ENCODE results near the gene MTG2.

MTG2 gene

DNA sequence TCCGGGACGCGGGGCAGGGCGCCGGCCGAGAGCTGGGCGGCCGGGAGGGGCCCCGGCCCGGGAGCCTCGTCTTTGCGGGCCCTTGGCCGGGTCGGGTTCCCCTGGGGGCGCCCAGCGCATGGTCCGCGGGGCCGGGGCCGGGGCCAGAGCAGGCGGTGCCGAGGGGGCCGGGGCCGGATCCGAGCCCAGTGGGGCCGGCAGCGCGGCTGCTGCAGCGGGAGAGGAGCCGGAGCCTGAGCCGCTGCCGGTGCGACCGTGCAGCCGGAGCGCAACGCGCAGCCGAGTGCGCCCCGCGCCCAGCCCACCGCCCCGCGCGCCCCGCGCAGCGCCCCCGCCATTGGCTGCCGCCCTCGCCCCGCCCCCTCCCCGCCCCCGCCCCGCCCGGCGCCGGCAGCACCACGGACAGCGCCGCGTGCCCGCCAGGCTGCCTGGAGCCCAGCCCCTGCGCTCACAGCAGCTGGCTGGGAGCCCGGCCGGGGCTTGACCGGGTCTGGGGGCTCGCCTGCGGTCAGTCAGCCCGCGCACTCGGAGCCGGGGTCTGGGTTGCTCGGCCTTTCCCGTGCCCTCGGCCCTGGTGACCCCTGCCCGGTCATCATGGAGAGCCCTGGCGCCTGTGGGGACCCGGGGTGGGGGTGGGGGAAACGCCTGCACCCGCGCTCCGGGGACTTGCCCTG lies 37.3 kb downstream of the MTG2 start, which contains the start of gene HRH3:
Gene HRH3 (minus strand): TSS at position 287 of the 674 bp plus-strand sequence. CDS start 308 bp downstream, outside the sequence.
- DNase-seq (ENCODE audit: low read depth): peak; percentile 47

DNA sequence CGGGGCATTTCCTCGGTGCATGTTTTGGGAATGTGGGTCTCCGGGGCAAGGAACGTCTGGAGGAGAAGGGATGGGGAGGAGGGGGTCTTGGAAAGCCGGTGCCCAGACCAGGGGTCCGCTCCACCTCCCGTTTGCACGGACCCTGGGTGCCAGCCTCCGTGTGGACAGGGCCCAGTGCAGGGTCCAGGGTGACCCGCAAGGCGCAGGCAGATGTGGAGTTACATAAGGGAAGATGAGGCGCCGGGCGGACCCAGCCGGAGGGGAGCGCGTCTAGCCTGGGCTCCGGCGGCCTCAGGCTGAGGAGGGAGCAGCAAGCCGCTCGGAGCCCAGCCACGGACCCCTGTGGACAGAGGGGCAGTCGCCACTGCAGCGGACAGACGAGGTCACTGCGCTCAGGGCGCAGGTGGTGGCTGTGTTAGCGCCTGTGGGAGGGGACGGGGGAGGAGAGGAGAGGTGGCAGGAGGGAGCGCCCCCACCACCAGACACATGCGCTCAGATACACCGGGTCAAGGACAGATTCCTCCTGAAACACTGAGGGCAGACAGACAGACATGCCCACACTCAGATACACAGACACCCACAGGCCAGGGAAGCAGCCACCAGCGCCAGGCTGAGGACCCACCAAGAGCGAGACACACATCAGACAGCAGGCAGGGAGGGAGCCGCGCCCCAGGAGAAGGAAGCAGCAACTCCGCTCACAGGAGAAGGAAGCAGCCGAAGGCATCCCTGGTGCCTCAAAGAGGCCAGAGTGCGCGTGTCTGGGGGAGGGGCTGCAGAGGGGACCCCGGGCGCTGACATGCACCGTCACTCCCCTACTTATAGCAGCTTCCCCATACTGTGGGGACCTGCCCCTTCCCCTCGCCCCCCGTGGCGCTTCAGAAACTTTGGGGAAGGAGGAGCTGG lies 38.1 kb downstream of the MTG2 start:
- no peak for DNase-seq (ENCODE audit: low read depth)

DNA sequence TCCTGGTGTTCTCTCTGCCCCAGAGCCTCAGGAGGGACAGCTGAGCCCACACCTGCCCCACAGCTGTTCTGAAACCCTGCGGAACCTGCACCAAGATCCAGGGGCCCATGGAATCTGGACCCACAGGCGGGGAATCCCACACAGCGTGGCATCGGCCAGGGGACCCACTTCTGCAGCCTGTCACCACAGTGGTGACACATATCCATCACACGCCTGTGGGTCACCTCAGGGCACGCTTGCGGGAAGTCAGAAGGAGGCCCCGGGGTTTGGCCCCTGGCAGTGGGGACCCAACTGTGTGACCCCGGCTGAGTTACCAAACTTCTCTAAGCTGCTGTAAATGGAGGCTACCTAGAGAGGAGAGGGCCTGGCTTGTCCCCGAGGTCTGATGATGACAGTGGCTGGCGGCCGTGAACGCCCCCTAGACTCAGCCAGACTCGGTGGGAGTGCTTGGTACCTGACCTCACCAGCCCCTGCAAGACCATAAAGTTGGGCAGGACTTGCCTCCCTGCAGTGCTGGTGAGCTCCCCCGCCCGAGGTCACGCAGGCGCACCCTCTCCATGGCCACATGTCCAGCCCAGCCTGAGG lies 39.5 kb downstream of the MTG2 start:
- no peak for DNase-seq (ENCODE audit: low read depth)

GRCh38 chr20:62222972-62223371 lies 40.1 kb downstream of the MTG2 start:
- no peak for DNase-seq (ENCODE audit: low read depth)

GRCh38 chr20:62223571-62223970 lies 40.7 kb downstream of the MTG2 start:
- DNase-seq (ENCODE audit: low read depth): no peak

GRCh38 chr20:62224113-62224855 lies 41.5 kb downstream of the MTG2 start:
- no peak for DNase-seq (ENCODE audit: low read depth)

- DNase-seq (ENCODE audit: low read depth): no peak
Observed at GRCh38 chr20:62225026-62225425, 42.2 kb downstream of the MTG2 start.

- DNase-seq (ENCODE audit: low read depth): no peak
Observed at GRCh38 chr20:62225820-62226635, 43.2 kb downstream of the MTG2 start.

DNA sequence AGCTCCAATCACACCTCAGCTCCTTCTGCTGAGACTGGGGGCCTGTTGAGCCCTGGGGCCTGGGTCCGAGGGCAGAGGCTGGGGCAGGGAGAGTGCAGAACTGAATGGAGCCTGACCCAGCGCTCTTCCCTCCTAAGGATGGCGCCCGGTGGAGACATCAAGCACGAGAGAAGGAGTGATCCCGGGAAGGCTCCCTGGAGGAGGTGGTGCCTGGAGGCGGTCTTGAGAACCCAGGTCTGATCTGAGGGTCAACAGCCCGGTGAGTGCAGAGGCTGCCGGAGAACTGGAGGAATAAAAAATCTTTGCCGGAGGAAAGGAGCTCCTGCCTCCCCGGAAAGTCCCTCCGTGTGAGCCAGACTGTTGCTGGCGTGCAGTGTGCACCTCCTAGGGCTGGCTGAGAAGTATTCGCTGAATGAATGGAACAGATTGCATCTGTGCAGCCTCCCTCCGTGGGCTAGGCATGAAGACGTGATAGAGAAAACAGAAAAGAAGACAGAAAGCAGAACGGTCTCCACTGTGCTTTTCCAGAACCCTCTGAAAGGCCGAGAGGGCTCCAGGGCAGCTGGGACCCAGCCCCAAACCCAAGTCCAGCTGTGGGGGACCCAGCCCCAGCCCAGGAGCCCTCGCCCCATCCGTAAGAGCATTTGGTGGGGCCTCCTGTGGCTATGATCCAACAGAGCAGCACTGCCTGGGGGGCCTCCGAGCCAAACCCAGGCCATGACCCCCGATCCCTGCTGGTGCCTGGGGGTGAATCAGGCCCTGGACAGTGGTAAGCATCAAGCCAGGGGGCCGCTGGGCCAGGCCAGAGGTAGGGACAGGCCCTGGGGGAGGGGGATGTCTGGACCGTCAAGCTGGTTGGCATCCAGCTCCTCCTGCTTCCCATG lies 44.1 kb downstream of the MTG2 start:
- no peak for DNase-seq (ENCODE audit: low read depth)

- no peak for DNase-seq (ENCODE audit: low read depth)
Observed at GRCh38 chr20:62227591-62227976, 44.8 kb downstream of the MTG2 start.

- no peak for DNase-seq (ENCODE audit: low read depth)
Observed at GRCh38 chr20:62227977-62228958, 45.4 kb downstream of the MTG2 start.

DNA sequence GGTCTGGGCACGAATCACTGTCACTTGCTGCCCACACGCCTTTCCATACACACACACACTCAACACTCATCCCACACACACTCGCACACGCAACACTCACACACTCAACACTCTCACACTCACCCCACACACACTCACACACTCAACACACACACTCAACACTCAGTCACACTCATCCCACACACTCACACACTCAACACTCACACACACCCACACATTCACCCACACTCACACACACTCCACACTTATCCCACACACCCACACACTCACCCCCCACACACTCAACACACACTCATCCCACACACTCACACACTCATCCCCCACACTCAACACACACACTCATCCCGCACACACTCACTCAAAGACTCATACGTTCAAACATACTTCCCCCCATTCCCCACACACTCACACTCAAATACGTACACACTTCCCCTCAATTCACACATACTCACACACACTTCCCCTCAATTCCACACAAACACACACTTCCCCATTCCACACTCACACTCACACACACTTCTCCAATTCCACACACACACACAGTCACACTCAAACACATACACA lies 46.2 kb downstream of the MTG2 start:
- DNase-seq (ENCODE audit: low read depth): no peak

DNA sequence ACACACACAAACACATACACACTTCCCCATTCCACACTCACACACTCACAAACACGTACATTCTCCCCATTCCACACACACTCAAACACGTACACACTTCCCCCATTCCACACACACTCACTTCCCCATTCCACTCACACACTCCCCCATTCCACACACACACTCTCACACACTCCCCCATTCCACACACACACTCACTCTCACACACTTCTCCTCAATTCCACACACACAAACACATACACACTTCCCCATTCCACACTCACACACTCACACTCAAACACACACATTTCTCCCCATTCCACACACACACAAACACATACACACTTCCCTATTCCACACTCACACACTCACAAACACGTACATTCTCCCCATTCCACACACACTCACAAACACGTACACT lies 46.8 kb downstream of the MTG2 start:
- no peak for DNase-seq (ENCODE audit: low read depth)

DNA sequence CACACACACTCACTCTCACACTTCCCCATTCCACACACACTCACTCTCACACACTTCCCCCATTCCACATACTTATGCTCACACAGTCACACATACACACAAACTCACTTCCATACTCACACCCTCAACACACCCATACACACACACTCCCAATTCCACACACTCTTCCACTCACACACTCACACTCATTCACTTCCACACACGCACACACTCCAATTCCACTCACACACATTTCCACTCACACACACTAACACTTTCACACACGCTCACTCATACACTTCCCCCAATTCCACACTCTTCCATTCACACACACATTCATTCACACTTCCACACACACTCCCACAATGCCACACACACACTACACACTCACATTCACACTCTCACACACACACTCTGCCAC lies 47.4 kb downstream of the MTG2 start:
- DNase-seq (ENCODE audit: low read depth): no peak

GRCh38 chr20:62230696-62231095 lies 47.9 kb downstream of the MTG2 start:
- DNase-seq (ENCODE audit: low read depth): no peak

GRCh38 chr20:62231292-62231691 lies 48.5 kb downstream of the MTG2 start:
- no peak for DNase-seq (ENCODE audit: low read depth)

- DNase-seq (ENCODE audit: low read depth): no peak
Observed at GRCh38 chr20:62232194-62232593, 49.4 kb downstream of the MTG2 start.

DNA sequence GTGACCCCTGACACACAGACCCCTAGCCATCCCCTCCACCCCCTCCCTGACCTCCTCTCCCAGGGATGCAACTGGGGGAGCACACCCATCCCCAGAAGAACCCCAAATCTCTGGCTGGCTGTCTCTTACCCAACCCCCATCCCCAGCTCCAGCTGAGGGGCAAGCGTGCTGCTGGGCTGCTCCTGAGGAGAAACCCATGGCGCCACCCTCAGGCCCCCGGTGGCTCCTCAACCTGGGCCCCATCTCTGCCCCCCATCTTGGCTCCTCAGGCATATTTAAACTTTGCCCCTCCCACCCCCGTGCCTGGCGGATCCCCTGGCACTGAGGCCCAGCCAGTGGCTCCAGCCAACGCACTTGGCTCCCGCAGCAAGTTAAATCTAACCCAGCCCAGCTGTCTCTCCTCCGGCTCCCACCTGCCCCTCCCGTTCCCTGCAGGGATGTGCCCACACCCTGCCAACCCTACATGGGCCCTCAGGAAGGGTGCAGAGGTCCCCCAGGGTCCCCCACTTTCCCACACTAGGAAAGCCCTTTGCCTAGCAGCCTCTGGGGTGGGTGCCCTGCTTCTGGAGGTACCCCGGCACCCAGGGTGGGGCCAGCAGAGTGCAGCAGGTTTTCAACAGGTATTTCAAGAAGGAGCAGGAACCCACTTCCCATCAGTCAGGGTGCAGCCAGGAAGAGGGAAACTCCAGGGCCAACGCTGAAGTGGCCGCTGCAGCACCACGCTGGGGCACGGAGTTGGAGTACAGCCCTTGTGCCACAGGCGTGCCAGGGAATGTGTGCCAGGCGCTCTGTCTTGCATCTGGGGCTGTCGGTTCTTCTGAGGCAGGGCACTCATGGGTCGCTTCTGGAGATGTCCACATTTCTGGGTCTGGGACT lies 50.2 kb downstream of the MTG2 start:
- DNase-seq (ENCODE audit: low read depth): no peak

Data from EH (cell line).